CD4-positive, alpha-beta T cell (primary cell): Measurements from ENCODE around the gene ITGA5. TPM values are rescaled to one million over a fixed set of nuclear protein-coding genes. Genes with fewer than 3 reads are reported as not detected.

Experiments
- ATAC-seq: fragments of 200-7000 bp; cut with Tn5 transposase; one replicate; pipeline ENCODE4 v1.10.0; 2022; ENCODE audit warnings: mild to moderate bottlenecking; ENCODE audit not compliant: poor library complexity
- CTCF ChIA-PET: fragments of 350-600 bp; sonication (Branson Sonifier 250); formaldehyde crosslinking; loops from one replicate; lab custom pipeline; 2021; ENCODE audit warnings: antibody characterized with exemption, inconsistent platforms; lab: Charles Lee
- POLR2A ChIA-PET: fragments of 350-600 bp; sonication (Branson Sonifier 250); formaldehyde crosslinking; loops from one replicate; lab custom pipeline; 2021; ENCODE audit warnings: antibody characterized with exemption, inconsistent platforms; lab: Charles Lee
- DNase-seq, 14 experiments: peaks; one replicate each; pipeline ENCODE4 v3.0.0-alpha.2; 2013 to 2020; ENCODE audit warnings: mixed read lengths in 2 of 14
- H3K27ac ChIP-seq, 2 donors: one replicate each; pipeline versions ENCODE4 v1.5.1 to v1.7.0; 2013; ENCODE audit warnings: low read length in 2 of 2, low read depth in 1 of 2, mild to moderate bottlenecking in 1 of 2
- H3K27me3 ChIP-seq, 2 experiments: 1 replicate in 1 of 2; 2 replicates in 1 of 2; pipeline versions ENCODE4 v1.6.1 to v1.7.0; 2013; ENCODE audit warnings: low read length in 2 of 2, control low read depth in 1 of 2, mild to moderate bottlenecking in 1 of 2, moderate library complexity in 1 of 2; ENCODE audit not compliant: insufficient read depth in 2 of 2, control insufficient read depth in 1 of 2
- H3K36me3 ChIP-seq: one replicate; pipeline ENCODE4 v1.6.1; 2013; ENCODE audit warnings: low read length, control low read depth; ENCODE audit not compliant: insufficient read depth
- H3K4me1 ChIP-seq: one replicate; pipeline ENCODE4 v1.6.1; 2013; ENCODE audit warnings: low read length, control low read depth; ENCODE audit not compliant: insufficient read depth
- H3K4me3 ChIP-seq: one replicate; pipeline ENCODE4 v1.5.1; 2013; ENCODE audit warnings: mild to moderate bottlenecking, low read length, moderate library complexity
- H3K9me3 ChIP-seq, 2 experiments: 1 replicate in 1 of 2; 2 replicates in 1 of 2; pipeline versions ENCODE4 v1.6.1 to v1.7.0; 2013; ENCODE audit warnings: low read length in 2 of 2, mild to moderate bottlenecking in 2 of 2, control low read depth in 1 of 2, moderate library complexity in 1 of 2; ENCODE audit not compliant: control insufficient read depth in 1 of 2, insufficient read depth in 1 of 2
- H3K27ac Mint-ChIP-seq: one replicate; pipeline ENCODE4 v1.8.0; 2020; ENCODE audit warnings: mixed read lengths
- H3K27me3 Mint-ChIP-seq: one replicate; pipeline ENCODE4 v1.8.0; 2021; ENCODE audit warnings: mixed read lengths
- H3K36me3 Mint-ChIP-seq: one replicate; pipeline ENCODE4 v1.8.0; 2021; ENCODE audit warnings: low read depth, mixed read lengths
- H3K4me1 Mint-ChIP-seq: one replicate; pipeline ENCODE4 v1.8.0; 2021; ENCODE audit warnings: low read depth, mixed read lengths
- H3K4me3 Mint-ChIP-seq: one replicate; pipeline ENCODE4 v1.8.0; 2020; ENCODE audit warnings: mild to moderate bottlenecking, mixed read lengths
- H3K9me3 Mint-ChIP-seq: one replicate; pipeline ENCODE4 v1.8.0; 2020; ENCODE audit warnings: mixed read lengths
- intact Hi-C, 2 experiments: fragments of 100-400 bp; cut with DNase I in 1 of 2; cut with micrococcal nuclease in 1 of 2; formaldehyde crosslinking; loops; one replicate each; pipeline versions ENCODE4 v1.15.1 to v1.9.0; 2023 to 2025; cut with DNase I, micrococcal nuclease
- total RNA-seq, 174 experiments: library from RNA in 2 of 174; stranded (reverse) in 2 of 174; gene quantifications; one replicate each; pipeline ENCODE4 v1.2.3 and lab custom pipeline; 2021 to 2026
- TF ChIP-seq, protein P1 (sequence below): fragments of 200-600 bp; IDR thresholded peaks from one replicate; pipeline ENCODE4 v1.8.0; 2022; ENCODE audit warnings: antibody characterized with exemption, mild to moderate bottlenecking

ITGA5 gene
- total RNA-seq, 2 experiments from 2014 or later = 143 to 159 TPM

DNA sequence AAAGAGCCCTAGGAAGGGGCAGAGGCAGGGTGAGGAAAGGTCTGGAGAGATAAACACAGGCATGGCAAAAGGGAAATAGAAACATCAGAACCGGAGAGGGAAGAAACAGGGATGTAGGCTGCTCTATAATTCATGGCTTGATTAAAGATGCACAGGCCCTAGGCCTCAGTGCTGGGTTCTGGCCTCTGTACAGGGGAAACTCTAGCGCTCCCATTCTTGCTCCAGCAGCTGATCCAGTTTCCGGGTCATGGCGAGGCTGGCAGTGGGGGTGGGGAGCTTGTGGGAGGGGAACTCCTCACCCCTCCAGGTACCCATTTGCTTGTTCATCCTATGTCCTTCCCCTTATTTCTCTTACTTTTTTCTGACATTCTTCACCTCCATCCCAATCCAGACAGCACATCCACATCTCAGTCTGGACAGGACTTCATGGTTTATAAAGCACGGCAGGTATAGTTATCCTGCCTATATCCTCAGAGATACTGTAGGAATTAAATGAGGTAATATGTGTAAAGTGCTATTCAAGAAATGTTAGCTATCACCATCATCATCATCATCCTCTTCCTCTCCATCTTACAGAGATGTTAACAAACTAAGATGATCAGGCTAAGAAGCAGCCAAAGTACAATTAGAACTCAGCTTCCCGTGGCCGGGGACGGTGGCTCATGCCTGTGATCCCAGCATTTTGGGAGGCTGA, 46.8 kb downstream of the ITGA5 start:
- H3K36me3 Mint-ChIP-seq = no peaks in the 10 kb centered on the region
- TF ChIP-seq, protein P1, sequence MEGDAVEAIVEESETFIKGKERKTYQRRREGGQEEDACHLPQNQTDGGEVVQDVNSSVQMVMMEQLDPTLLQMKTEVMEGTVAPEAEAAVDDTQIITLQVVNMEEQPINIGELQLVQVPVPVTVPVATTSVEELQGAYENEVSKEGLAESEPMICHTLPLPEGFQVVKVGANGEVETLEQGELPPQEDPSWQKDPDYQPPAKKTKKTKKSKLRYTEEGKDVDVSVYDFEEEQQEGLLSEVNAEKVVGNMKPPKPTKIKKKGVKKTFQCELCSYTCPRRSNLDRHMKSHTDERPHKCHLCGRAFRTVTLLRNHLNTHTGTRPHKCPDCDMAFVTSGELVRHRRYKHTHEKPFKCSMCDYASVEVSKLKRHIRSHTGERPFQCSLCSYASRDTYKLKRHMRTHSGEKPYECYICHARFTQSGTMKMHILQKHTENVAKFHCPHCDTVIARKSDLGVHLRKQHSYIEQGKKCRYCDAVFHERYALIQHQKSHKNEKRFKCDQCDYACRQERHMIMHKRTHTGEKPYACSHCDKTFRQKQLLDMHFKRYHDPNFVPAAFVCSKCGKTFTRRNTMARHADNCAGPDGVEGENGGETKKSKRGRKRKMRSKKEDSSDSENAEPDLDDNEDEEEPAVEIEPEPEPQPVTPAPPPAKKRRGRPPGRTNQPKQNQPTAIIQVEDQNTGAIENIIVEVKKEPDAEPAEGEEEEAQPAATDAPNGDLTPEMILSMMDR = no peak
- DNase-seq (no peak), ATAC-seq (no peak)
- intact Hi-C loops = loop anchor here in 1 of 2 experiments (5.0 kb wide), 1 partner anchor 35 kb away; no protein-coding TSS in a partner anchor
- H3K4me1 Mint-ChIP-seq = peaks cover 27% of the 10 kb centered on the region
- Histone ChIP-seq H3K27me3 (no peaks in the 10 kb centered on the region), H3K36me3 (no peaks in the 10 kb centered on the region), H3K4me3 (no peak overlapping the region), H3K4me1 (peaks cover 26% of the 10 kb centered on the region), H3K9me3 (no peaks in the 10 kb centered on the region), H3K27ac (no peak overlapping the region)
- ChIA-PET CTCF (interaction anchor here (0.9 kb wide), 1 partner anchor 68 kb away, joined by 3 read pairs; no protein-coding TSS in a partner anchor), POLR2A (no interaction called here)
- H3K4me3 Mint-ChIP-seq = peak overlapping the region; percentile 21
- H3K27ac Mint-ChIP-seq = no peak overlapping the region
- H3K27me3 Mint-ChIP-seq = no peaks in the 10 kb centered on the region
- H3K9me3 Mint-ChIP-seq = no peaks in the 10 kb centered on the region

DNA sequence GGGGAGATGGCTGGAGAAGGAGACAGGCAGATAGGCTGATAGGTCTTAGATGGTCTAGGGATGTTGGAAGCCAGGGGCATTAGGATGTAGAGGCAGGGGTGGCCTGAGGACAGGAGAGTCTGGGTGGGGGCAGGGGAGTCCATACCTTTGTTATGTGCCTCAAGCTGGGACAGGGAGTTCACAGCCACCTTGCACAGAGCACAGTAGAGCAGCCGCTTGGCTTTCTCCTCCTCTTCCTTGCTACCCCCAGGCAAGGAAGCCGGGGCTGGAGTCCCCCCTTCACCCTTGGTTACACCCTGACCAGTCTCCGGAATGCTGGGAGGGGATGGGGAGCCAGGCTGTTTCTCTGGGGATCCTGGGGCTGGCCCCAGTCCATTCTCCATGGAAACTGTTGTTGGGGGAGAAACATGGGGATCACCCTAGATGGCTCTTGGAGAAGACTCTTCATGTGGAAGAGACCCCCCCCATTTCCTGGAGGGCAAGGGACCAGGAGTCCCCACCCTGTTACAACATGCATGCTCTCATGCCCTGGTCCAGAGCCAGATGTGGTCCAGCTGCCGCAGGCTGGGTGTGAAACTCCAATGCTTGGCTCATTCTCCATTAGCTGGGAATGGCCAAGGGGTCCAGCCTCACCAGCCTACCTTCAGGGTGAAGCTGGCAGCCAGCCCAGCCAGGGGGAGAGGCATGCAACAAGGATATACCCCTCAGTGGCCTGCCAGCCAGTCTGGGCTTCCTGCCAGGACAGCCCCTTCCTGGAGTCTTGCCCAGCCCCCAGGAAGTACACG, 47.5 kb downstream of the ITGA5 start:
- peak in 1 of 14 experiments; percentile 12 for DNase-seq
- no peak for ATAC-seq
- POLR2A ChIA-PET = interaction anchor here (1.1 kb wide), 1 partner anchor 91 kb away, joined by 3 read pairs; the partner anchor contains the start of gene HNRNPA1
- Mint-ChIP-seq H3K4me1 (peaks cover 27% of the 10 kb centered on the region), H3K9me3 (no peaks in the 10 kb centered on the region), H3K27me3 (no peaks in the 10 kb centered on the region), H3K4me3 (peak overlapping the region; percentile 21), H3K36me3 (no peaks in the 10 kb centered on the region), H3K27ac (no peak overlapping the region)
- Histone ChIP-seq H3K27ac (no peak overlapping the region), H3K9me3 (no peaks in the 10 kb centered on the region), H3K4me1 (peaks cover 26% of the 10 kb centered on the region), H3K27me3 (no peaks in the 10 kb centered on the region), H3K36me3 (no peaks in the 10 kb centered on the region), H3K4me3 (no peak overlapping the region)
- CTCF ChIA-PET = interaction anchor here (1.2 to 1.6 kb wide), 2 partner anchors 8 to 104 kb away, joined by 3 to 5 read pairs; no protein-coding TSS in a partner anchor
- intact Hi-C loops = loop anchor here in 1 of 2 experiments (5.0 kb wide), 1 partner anchor 34 kb away; no protein-coding TSS in a partner anchor
- TF ChIP-seq, protein P1 = no peak

DNA sequence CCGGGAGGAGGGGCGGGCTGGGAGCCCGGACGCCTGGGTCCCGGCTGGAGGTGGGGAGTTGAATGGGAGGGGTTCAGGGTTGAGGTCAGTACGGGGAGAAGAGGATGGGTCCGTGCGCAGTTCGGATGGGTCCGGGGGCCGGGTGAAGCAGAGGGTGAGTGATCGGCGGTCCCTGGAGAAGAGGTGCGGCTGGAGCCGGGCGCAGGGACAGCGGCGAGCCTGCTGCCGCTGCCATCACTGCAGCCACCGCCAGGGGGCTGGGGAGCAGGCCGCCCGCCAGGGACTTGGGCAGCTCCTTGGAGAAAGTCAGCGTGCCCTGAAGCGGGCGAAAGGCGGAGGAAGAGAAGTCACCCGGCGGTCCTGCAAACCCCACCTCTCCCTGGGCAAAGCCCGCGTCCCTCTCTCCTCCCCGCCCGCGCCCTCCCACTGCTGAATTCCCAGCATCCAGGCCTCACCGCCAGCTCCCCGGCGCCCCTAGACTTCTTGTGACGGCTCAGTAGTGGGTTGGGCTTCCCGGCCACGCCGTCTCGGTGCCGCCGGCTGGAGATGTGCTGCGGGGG, 48.8 kb downstream of the ITGA5 start:
- peaks cover 26% of the 10 kb centered on the region for H3K4me1 ChIP-seq
- ChIA-PET CTCF (interaction anchor here (1.2 to 1.6 kb wide), 2 partner anchors 9 to 102 kb away, joined by 3 to 5 read pairs; no protein-coding TSS in a partner anchor), POLR2A (interaction anchor here (1.0 kb wide), 1 partner anchor 90 kb away, joined by 3 read pairs; the partner anchor contains the start of genes CBX5 and HNRNPA1)
- no peak overlapping the region for H3K4me3 ChIP-seq
- Mint-ChIP-seq H3K9me3 (no peaks in the 10 kb centered on the region), H3K27ac (no peak overlapping the region), H3K4me3 (no peak overlapping the region), H3K36me3 (no peaks in the 10 kb centered on the region), H3K4me1 (peaks cover 27% of the 10 kb centered on the region), H3K27me3 (no peaks in the 10 kb centered on the region)
- DNase-seq (peak in 3 of 14 experiments; percentile 32 to 42 (median 41)), ATAC-seq (no peak)
- TF ChIP-seq, protein P1 = no peak
- intact Hi-C loops = loop anchor here in 1 of 2 experiments (5.0 kb wide), 1 partner anchor 33 kb away; no protein-coding TSS in a partner anchor
- H3K27ac ChIP-seq = no peak overlapping the region
- no peaks in the 10 kb centered on the region for H3K36me3 ChIP-seq
- H3K27me3 ChIP-seq = no peaks in the 10 kb centered on the region
- no peaks in the 10 kb centered on the region for H3K9me3 ChIP-seq
